HuH-7 (cell line): ENCODE measurements around the gene ABCA4.
"Not testable (repeated sequence)": the region's sequence is repeated elsewhere in the genome, so short reads cannot be mapped to it uniquely, and the experiment has no call there.

Experiments used
- DNase-seq: peaks from one replicate; pipeline ENCODE4 v3.0.0; 2011; ENCODE audit warnings: low spot score

Gene ABCA4

DNA sequence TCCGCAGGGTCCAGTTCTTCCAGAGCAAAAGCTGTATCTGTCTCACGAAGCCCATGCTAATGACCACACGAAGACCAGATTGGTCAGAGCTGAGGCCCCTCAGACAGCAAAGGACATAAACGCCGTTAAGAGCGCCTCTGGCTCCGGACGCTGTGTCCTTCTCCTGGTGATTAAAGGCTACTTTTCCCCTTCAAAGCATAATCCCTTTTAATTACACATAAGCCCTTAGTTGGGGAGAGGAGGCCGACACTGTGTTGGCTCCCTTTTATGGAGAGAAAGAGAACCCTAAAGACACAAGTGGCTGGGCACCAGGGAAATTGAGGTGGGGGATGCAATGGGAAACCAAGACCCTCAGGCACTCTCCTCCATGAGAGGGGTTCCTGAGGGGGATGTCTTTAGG, at the start of gene ABCA4:
Gene ABCA4, minus strand, starts transcription at position 158 of the 400 bp plus-strand sequence. Its CDS starts 103 bp downstream, at position 55.
- no peak for DNase-seq

DNA sequence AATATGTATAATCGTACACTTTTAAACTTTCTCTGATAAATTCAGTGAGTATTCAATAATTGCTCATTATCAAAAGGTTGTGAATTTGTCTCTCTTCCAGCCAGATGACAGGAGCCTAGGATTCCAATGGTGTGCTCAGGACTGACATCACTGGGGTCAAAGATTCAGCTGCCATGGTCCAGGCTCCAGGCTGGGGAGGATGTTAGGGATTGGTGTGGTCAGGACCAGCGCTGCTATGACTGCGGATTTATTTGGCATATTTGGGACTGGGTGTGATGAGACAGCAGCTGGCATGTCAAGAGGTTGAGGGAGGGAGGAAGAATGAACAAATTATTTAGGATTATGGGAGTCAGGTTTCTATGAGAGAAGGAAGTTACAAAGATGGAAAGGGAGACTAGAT, 48.2 kb upstream of the ABCA4 start:
- DNase-seq = no peak

DNA sequence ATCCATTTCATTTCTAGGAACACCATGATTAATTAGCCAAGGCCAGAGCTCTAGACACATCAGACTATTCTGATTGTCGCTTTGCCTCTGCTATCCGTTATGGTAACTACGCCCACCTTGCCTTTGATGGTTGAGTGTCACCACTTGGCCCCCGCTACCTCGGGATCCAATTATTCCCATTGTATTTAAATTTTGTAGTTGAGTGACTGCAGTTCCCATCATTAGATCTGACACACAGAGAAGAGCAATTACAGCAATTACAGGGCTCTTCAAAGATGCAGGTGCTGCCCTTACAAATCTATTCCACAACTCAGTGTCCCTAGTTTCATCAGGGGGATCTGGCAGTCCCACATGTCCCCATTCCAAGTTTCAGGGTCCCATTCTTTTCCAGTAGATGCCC, 44.9 kb upstream of the ABCA4 start:
- no peak for DNase-seq

DNA sequence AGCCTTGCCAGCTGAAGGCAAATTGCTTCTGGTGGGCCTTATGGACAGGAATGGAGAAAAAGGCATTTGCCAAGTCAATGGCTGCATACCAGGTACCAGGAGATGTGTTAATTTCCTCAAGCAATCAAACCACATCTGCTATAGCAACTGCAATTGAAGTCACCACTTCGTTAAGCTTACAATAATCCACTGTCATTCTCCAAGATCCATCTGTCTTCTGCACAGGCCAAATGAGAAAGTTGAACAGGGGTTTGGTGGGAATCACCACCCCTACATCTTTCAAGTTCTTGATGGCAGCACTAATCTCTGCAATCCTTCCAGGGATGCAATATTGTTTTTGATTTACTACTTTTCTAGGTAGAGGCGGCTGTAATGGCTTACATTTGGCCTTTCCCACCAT, 43.9 kb upstream of the ABCA4 start:
- not testable (repeated sequence) for DNase-seq

DNA sequence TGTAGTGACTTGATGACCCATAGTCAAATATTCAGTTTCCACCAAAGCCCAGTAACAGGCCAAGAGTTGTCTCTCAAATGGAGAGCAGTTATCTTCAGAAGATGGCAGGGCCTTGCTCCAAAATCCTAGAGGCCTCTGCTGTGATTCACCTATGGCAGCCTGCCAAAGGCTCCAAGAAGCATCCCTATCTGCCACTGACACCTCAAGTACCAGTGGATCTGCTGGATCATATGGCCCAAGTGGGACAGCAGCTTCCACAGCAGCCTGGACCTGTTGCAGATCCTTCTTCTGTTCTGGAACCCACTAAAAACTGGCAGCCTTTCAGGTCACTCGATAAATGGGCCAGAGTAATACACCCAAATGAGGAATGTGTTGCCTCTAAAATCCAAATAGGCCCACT, 43.2 kb upstream of the ABCA4 start:
- DNase-seq = not testable (repeated sequence)

DNA sequence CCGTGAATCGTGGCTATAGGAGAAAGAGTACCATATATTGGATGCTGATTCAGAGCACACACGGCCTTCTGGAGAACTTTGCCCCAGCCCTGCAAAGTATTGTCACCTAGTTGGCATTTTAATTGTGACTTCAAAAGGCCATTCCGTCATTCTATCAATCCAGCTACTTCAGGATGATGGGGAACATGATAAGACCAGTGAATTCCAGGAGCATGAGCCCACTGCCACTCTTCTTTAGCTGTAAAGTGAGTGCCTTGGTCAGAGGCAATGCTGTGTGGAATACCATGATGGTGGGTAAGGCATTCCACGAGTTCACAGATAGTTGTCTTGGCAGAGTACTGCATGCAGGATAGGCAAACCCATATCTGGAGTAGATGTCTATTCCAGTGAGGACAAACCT, 42.3 kb upstream of the ABCA4 start:
- not testable (repeated sequence) for DNase-seq

DNA sequence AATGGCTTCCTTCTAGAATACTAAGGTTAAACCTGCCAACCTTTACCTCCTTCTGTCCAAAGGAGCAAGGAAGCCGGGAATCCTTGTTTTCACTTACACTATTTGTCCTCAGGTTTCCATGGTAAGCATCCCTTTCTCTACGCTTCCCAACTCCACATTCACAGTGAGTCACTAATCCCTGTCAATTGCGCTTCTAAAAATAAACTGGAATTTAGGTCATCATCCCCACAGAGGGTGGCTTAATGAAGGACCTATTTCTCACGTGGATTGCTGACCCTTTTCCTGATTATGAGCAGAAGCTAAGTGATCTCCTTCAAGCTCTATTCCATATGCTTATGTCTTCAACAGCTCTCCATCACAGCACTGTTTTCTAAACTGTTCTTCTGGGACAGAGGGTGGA, 39.9 kb upstream of the ABCA4 start:
- DNase-seq = no peak

DNA sequence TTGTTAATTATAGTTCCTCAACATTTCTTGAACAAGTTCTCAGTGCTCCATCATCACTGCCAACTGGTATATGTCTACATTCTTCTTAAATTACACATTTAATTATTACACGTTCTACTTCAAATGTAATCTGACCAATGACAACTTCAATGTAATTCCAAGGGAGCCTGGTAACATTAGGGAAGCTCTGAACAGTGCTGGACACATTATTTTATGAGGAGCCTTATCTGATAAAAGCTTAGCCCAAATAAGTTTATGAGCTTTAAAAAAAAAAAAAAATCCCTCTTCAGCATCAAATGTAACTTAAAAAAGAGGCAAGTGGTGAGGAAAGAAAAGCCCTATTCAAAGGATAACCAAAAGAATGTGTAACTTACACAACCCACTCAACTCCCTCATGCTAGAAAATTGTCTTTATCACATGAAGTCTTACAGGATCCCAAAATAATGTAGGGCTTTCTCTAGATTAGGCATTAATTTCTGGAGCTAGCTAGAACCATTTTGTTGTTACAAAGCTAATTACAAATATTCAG, 35.2 kb upstream of the ABCA4 start:
- DNase-seq = no peak

DNA sequence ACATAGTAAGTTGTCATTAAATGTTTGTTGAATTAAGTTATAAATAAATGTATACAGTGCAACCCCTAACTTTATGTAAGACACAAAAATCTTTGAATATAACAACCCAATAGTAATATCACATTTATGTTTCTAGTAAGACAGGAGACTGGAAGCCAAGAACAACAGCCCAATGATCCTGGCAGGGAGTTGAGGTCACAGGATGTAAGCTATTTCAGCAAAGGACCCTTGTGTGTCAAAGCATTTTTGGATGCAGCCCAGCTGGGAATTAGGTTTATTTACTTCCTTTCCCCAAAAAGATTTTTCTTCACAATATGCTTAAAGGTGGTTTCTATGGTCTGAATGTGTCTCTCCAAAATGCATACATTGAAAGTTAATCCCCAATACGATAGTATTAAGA, 34.0 kb upstream of the ABCA4 start:
- DNase-seq = no peak

DNA sequence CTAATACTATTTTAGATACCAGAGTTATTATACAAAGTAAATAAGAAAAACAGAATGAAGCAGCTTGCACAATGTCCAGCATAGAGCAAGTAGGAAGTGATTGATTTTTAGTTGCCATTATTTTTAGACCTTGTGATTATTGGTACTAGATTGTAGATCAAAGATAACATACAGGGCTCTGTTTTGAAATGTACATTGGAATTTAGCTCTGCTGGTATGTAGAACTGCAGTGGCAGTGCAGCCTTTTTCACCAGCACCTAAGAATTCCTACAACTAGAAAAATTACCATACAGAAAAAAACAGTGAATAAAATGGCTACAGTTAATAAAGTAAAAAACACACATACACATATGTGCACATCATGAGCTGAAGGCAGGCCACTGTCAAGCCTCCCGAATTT, 32.2 kb upstream of the ABCA4 start:
- no peak for DNase-seq

DNA sequence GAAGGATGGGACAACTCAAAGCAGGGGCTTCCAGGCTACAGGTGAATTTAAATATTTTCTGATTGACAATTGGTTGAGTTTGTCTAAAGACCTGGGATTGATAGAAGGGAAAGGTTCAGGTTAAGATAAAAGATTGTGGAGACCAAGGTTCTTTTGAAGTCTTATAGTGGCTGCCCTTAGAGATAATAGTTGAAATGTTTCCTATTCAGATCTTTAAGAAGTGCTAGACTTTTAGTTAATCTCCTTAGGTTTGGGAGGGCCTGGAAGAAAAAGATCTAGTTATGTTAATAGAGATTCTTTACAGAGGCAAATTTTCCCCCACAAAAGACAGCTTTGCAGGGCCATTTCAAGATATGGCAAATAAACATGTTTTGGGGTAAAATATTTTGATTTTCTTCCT, 28.2 kb upstream of the ABCA4 start:
- DNase-seq = not testable (repeated sequence)

DNA sequence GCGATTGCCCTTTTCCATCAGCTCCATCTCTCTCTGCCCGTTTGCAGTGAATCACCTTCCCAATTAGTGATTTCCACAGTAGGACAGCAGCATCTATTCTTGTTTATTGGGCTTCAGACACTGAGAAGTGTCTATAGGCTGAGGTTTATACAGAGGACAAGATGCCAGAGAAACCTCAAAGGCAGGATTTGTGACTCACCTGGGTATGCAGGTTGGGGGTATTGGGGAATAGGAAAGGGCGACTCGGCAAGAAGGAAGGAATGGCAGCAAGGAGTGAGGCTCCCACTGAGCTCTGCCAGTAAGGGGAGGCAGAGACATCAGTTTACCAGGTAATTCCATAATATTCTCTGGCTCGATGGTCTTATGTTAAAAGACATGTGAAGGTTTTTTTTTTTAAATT, 25.3 kb upstream of the ABCA4 start:
- no peak for DNase-seq

DNA sequence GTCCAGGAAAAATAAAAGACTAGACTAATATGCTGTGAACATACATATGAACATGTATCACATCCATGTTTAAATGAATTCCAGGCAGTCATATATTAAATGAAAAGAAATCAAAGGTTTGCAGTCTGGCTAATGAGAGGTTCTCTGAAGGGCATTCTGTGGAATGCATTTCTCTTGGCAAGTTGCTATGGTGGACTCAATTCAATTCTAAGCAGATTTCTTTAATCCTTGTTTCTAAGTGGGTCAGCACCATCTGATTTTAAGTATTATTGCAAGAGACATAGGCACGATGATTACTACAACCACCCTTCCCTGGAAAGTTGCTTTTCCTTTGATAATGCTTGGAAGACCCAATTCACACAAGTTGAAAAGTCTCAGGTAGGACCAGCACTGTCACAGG, 23.9 kb upstream of the ABCA4 start:
- DNase-seq = no peak

DNA sequence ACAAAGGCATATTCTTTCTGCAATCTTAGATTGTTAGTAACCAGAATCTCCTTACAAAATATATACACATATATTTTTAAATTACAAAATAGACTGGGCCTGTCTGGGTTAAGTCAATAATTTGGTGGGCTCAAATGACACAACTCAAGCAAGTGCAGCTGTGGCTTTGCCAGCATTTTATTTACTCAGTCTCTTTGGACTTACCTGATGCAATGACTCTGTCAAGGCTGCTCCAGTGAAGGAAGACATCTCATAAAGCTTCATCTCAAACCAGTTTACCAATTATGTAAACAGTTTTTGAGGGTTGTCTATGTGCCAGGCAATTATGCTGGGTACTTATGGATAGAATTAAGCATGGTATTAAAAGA, 22.8 kb upstream of the ABCA4 start:
- DNase-seq = no peak

DNA sequence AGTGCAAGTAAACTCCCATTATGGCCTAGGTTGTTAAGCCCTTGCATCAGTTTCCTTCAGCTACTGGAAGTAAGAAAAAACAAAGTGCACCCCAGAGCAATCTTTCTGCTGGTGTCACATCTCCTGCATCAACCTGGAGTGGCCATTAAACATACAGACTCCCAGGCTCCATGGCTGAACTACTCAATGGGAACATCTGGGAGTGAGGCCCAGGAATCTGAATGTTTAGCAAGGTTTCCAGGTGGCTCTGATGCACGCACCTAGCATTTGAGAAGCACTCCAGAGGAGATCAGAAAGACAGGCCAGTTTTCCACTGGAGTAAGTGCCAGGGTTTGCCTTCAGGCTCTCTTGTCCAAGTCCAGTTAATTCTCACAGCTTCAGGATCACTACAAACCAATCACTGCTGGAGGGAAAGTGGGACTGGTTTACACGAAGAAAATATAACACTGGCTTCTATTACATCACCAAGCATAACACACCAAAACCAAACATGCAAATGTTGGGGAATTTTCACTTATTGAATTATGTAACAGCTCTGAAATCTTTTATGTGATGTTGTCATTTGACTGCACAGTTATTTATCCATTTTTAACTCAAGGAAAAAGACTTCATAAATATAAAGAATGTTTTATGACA, 22.3 kb upstream of the ABCA4 start:
- no peak for DNase-seq

DNA sequence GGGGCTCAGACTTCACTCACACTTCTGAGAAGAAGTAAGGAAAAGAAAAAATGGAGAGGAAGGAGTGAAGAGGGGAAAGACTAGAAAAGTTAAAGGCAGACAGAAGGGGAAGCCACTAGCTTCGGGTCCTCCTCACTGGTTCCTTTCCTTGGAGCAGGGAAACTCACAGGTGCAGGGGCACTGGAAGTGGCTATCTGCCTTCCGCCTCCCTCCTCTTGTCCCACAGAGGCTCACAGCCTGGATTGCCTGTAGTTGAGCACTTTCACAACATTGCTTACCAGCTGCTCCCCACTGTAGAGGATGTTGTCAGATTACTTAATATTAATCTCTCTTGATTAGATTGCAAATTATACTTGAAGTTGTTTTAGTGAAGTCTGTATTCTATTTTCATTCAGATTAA, 21.6 kb upstream of the ABCA4 start:
- DNase-seq = no peak

DNA sequence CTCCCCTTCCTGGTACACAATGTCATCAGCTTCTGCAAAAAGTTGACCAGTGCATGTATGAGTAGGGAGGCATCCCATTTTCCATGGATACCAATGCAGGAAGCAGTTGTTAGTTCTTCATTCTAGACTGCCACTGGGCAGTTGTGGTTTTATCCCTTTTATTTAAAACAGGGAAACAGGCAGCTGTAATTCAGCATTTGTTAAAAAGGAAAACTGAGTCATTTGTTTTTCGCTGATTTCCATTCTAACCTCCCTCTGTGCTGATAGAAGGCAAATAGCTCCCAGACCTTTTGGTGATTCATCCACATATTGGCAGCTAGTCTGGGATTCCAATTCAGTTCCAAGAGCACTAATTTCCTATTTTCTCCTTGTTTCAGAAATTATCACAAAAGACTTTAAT, 21.1 kb upstream of the ABCA4 start:
- DNase-seq = no peak

DNA sequence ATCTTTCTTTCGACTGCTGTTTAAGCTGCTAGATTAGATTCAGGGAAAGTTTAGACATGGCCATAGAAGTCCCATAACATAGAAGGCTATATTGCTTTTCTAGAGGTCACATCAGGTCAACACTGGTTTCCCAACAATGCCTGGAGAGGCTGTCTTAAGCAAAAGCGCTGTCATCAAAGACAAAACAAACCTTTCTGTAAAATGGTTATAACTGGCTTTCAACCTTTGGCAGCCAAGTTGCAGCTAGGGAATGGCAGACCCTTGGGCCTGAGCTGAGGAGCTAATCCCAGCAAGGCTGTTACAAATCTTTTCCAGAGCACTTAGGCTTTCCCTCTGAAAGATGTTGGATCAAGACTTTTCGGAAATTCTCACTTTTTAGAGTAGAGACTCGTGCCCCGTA, 11.2 kb upstream of the ABCA4 start:
- DNase-seq = no peak

DNA sequence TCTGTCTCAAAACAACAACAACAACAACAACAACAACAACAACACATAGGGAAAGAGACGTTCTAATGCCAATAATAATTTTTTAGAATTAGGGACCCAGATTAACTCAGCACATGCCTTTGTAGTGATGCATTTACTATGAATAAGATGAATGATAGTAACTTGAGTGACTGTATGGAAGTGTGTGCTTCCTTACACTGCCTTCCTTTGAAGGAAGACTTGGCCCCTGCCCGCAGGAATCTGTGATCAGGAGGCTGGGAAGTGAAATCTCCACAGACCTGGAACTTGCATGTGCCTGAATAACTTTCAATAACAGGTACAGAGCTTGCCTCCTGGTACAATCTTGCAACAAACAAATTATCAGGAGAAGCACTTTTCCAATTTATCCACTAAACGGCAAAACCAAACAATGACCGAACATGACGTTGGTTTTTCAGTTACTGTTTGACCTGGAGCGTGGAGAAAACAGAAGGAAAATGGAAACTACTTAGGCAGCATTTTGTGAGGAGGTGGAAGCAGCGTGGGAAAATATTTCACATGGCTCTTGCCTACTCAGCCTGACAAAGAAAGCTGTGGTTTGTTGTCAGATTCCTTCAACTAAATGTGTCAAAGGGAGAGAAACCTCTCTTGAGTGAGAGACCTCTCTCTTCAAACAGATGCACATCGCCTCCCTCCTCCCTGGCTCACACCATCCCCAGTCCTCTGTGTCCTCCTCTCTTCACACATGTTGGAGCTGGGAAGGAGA, 10.1 kb upstream of the ABCA4 start:
- no peak for DNase-seq

DNA sequence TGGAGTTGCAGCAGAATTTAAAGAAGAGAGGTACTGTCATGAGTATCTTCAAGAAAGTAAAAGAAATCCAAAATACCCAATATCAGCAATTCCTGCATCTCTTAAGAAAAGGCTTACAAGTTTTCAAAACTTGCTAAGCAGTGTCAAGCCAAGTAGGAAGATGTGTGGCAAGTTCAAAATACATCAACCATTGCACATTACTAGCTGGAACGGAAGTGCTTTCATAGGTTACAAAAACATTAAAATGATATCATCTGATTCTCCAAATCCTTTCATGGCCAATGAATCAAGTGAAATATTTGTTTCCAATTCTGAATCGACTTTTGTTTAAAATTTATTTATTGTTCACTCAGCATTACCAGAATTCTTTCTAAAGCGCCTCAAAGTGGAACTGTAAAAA, 5.7 kb upstream of the ABCA4 start:
- DNase-seq = no peak

DNA sequence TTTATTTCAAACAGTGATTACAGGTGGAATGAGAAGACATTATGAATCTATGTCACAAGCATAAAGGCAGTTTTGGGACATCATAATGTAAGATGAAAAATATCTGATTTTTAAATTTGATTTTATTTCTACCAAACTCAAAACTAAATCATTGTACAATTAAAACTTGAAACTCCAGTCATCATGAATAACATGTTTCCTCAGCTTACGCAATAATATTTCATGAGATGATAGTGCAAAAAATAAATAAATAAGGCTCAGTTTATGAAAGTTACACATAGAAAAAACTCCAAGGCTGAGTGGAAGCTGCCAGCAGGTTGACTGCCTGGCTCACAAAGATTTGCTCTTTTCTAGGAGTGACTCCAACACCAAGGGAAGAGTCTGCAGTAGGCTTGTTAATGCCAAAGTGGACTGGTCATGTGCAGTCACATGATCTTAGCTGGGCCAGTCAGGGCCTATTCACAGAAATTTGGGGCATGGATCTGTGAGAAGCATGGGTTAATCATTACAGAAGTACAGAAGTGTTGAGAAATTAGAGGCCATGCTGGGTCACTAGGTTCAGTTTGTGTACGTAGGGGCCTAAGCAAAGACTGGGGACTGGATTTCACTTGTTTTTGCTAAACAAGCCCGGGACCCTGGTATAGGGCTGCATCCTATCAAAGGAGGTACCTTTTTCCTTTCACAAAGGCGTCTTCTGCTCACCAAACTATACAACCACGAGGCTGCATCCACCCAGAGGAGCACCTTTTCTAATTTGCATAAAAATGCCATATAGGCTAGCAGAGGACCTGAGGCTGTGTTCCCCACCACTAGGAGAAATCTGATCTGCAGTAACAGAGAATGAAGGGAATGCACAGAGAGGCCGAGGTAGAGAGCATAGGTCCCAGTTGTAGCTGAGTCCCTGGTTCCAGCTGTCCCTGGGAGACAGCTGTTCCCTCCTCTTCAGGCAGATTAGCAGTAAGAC, 4.9 kb upstream of the ABCA4 start:
- peak; percentile 61 for DNase-seq

DNA sequence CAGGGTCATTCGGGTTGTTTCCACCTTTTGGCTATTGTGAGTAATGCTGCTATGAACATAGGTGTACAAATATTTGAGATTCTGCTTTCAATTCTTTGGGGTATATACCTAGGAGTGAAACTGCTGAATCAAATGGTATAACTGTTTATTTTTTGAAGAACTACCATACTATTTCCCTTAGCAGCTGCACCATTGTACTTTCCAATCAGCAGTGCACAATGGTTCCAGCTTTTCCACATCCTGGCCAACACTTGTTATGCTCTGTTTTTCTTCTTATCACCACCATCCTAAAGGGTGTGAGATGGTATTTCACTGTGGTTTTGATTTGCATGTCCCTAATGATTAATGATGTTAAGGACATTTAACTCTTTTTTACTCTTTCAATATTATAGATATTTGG, 3.6 kb upstream of the ABCA4 start:
- DNase-seq = no peak
